AG04450 (cell line): Measurements from ENCODE around the gene TFB2M. TPM values are rescaled to one million over a fixed set of nuclear protein-coding genes. Genes with fewer than 3 reads are reported as not detected.

Source experiments
- CTCF ChIA-PET: fragments of 300-600, 350-600 bp; formaldehyde crosslinking; extraction: SDS; loops from one replicate; lab custom pipeline; 2022; ENCODE audit warnings: antibody characterized with exemption, inconsistent platforms; lab: Charles Lee
- POLR2A ChIA-PET: fragments of 350-600 bp; formaldehyde crosslinking; extraction: SDS; loops from one replicate; lab custom pipeline; 2021; ENCODE audit warnings: antibody characterized with exemption, inconsistent platforms; lab: Yijun Ruan, JAX
- DNase-seq: peaks from one replicate; pipeline ENCODE4 v3.0.0-alpha.2; 2011; ENCODE audit warnings: low read depth, low spot score
- H3K27ac ChIP-seq: one replicate; pipeline ENCODE4 v1.5.1; 2012; ENCODE audit warnings: low read depth, low read length, control low read depth
- H3K27me3 ChIP-seq: one replicate; pipeline ENCODE4 v1.6.0; 2012; ENCODE audit warnings: low read length; ENCODE audit not compliant: control insufficient read depth, insufficient read depth
- H3K4me3 ChIP-seq: 2 replicates; pipeline ENCODE4 v1.5.1; 2011; ENCODE audit warnings: mild to moderate bottlenecking, low read depth, low read length, control low read depth
- H3K9me3 ChIP-seq: 2 replicates; pipeline ENCODE4 v1.5.1; 2012; ENCODE audit warnings: low read length; ENCODE audit not compliant: control insufficient read depth, insufficient read depth
- polyA plus RNA-seq: library from polyadenylated mRNA; depleted of rRNA; stranded (reverse); fragments of >200 nt; gene quantifications from 2 replicates; pipeline ENCODE4 v1.2.3, GENCODE V29; 2011
- TF ChIP-seq, protein P1 (sequence below): IDR thresholded peaks from 2 replicates; pipeline ENCODE4 v1.5.1; 2011; ENCODE audit warnings: low read depth, low read length, control low read depth, inconsistent platforms

Gene TFB2M
- polyA plus RNA-seq, 1 experiment = 23.2 TPM

DNA sequence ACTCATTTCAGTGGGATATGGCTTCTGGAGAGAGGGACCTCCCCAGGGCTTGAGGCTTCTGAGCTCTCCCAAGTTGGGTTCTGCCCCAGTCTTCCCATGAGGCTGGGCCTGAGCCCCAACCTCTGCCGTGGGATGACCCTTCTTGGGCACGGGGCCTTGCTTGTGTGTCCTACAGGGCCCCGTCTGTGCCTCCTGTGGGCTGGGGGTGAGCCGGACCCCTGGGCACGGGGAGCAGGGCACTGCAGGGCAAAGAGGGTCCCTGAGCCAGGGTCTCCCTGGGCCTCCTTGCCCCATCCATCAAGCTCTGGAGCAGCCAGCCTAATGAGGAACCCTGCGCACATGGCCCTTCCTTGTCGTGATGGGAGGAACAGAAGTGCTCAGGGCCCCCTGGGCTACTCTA is 53.8 kb downstream of the TFB2M start:
- TF ChIP-seq, protein P1, sequence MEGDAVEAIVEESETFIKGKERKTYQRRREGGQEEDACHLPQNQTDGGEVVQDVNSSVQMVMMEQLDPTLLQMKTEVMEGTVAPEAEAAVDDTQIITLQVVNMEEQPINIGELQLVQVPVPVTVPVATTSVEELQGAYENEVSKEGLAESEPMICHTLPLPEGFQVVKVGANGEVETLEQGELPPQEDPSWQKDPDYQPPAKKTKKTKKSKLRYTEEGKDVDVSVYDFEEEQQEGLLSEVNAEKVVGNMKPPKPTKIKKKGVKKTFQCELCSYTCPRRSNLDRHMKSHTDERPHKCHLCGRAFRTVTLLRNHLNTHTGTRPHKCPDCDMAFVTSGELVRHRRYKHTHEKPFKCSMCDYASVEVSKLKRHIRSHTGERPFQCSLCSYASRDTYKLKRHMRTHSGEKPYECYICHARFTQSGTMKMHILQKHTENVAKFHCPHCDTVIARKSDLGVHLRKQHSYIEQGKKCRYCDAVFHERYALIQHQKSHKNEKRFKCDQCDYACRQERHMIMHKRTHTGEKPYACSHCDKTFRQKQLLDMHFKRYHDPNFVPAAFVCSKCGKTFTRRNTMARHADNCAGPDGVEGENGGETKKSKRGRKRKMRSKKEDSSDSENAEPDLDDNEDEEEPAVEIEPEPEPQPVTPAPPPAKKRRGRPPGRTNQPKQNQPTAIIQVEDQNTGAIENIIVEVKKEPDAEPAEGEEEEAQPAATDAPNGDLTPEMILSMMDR = no peak
- CTCF ChIA-PET = no interaction called here
- no peak for DNase-seq
- Histone ChIP-seq H3K9me3 (peaks cover 50% of the 10 kb centered on the region), H3K4me3 (no peak overlapping the region), H3K27me3 (no peaks in the 10 kb centered on the region), H3K27ac (no peak overlapping the region)
- POLR2A ChIA-PET = no interaction called here

DNA sequence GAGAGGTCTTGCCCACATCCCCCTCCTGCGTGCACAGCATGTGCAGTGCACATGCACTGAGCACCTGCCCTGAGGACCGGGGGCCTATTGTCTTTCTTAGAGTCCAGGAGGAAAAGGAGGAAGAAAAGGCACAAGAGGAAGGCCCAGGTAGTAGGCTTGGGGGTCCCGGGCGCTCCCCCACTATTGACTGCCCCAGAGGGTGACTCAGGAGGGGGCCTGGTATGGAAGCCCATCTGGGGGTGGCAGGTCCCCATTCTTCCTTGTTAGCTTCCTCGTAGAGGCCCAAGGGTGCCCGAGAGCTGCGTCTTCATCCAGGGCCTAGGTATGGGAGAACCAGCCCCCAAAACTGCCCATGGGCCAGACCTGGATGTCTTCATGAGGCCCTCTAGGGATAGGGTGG is 54.9 kb downstream of the TFB2M start:
- TF ChIP-seq, protein P1 = no peak
- no peak for DNase-seq
- no peak overlapping the region for H3K27ac ChIP-seq
- no peaks in the 10 kb centered on the region for H3K27me3 ChIP-seq
- no peak overlapping the region for H3K4me3 ChIP-seq
- ChIA-PET CTCF (no interaction called here), POLR2A (no interaction called here)
- peaks cover 39% of the 10 kb centered on the region for H3K9me3 ChIP-seq

DNA sequence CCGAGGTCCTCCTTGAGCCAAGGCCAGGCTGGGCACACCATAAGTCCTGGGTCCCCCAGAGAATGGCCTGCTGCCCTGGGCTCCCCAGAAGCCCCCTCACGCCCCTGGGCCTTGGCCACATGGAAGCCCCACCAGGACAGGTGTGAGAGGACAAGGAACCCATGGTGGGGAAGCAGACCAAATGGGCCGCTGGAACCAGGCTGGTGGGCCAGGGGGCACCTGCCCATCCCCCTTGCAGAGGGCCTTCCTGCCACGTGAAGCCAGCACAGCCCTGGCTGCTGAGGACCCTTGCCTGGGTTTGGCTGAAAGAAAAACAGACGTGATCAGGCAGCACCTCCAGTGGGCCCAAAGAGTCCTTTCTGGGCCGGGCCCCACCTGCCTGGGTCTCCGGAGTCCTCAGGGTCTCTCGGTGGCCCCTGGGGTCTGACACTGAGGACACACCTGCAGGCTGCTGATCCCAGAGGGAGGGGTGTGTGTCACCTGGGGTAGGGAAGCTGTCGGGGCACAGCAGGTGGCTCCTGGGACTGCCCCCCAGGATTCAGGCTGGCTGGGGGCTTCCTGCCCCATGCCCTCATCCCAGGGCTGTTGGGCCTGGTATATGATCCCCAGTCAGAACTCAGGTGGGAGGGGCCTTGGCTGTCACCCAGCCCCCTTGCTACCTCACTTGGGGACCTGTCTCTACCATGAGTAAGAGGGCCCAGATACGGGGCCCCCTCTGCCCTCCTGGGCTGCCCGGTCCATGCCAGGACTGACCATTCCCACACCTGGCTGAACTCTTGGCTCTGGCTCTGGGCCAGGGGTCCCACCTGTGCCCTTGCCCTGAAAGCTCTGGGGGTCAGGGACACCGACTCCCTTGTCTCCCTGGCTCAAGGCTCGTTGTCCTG is 55.7 kb downstream of the TFB2M start:
- ChIA-PET CTCF (no interaction called here), POLR2A (no interaction called here)
- H3K9me3 ChIP-seq = peaks cover 32% of the 10 kb centered on the region
- TF ChIP-seq, protein P1 = no peak
- DNase-seq = no peak
- no peak overlapping the region for H3K27ac ChIP-seq
- no peak overlapping the region for H3K4me3 ChIP-seq
- H3K27me3 ChIP-seq = no peaks in the 10 kb centered on the region

DNA sequence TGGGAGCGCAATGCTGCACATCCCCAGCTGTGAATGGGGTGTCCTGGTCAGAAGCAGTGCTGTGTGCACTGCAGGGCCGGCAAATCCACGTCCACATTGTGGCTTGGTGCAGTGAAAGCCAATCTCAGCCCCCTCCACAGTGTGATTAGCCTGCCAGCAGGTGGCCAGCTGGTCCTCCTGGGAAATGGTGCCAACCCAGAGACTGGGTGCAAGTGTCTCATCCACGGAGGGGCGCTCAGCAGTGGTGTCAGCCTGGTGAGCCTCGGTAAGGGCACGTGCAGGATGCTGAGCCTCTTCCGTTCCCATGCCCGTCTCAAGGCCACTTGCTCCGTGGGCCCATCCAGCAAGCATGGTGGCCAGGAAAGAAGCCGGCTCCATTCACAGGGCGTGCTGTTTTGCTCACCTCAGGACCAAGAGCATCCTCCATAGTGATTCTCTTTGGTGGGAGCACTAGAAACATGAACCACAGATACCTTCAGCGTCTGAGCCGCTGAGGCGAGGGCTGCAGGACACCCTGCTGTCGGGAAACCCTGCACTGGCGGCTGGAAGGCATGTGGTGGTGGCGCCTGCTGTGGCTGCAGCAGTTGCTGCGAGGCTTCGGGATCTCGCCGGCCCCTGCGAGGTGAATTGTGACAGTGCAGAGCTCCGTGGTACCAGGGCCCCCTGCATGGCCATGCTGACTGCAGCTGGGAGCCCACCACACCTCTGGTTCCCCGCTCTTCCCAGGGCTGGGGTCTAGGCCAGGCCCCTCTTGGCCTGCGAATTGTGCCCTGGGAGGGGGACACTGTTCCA is 57.0 kb downstream of the TFB2M start:
- TF ChIP-seq, protein P1 = no peak
- H3K27ac ChIP-seq = no peak overlapping the region
- H3K9me3 ChIP-seq = peaks cover 22% of the 10 kb centered on the region
- no peak overlapping the region for H3K4me3 ChIP-seq
- CTCF ChIA-PET = no interaction called here
- DNase-seq = no peak
- POLR2A ChIA-PET = no interaction called here
- no peaks in the 10 kb centered on the region for H3K27me3 ChIP-seq
